GM19328 (cell line): ENCODE measurements around the gene CYB5B.

Source experiments
- ATAC-seq: cut with Tn5 transposase; IDR thresholded peaks from one replicate; pipeline ENCODE4 v1.9.1; 2021; ENCODE audit warnings: mild to moderate bottlenecking, moderate library complexity; ENCODE audit not compliant: unreplicated experiment

Gene CYB5B

DNA sequence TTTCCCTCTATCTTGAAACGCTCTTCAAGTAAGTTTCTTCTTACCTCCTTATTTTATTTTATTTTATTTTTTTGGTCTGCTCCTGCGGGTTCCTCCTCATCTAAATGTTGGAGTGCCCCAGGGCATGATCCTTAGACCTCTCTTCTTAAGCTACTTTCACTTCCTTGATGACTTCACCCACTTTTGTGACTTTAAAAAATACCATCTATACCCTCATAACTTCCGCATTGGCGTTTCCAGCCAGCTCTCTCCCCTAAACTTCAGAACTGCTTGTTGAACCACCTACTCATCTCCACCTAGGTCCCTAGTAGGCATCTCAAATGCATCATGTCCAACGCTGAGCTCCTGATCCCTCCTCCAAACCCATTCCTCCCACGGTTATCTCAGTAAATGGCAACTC is 89.9 kb downstream of the CYB5B start:
- no peak for ATAC-seq
